Renal cortex interstitium (tissue), 11 donors: Measurements from ENCODE around the gene TAAR9. TPM values are rescaled to one million over a fixed set of nuclear protein-coding genes. Genes with fewer than 3 reads are reported as not detected.

Experiments
- DNase-seq, 11 donors: peaks; one replicate each; pipeline ENCODE4 v3.0.0-alpha.2; 2013; ENCODE audit warnings: low read depth in 9 of 11, low spot score in 4 of 11; ENCODE audit errors: extremely low read depth in 1 of 11
- polyA plus RNA-seq, 3 donors: library from polyadenylated mRNA; unstranded; fragments of 120-200 nt; gene quantifications; one replicate each; pipeline ENCODE4 v1.2.1, GENCODE V29; 2013; ENCODE audit not compliant: insufficient read length in 3 of 3

TAAR9 gene
- polyA plus RNA-seq, 3 donors = not detected

- peak in 1 of 11 donors; percentile 2 for DNase-seq
Measured at GRCh38 chr6:132569170-132569569, 31.1 kb downstream of the TAAR9 start.

GRCh38 chr6:132570221-132570777, 32.2 kb downstream of the TAAR9 start, which contains the start of gene TAAR6:
TSS of gene TAAR6 (plus strand) at chr6:132570322. CDS start at chr6:132570322, 0 bp downstream.
- DNase-seq = no peak

- DNase-seq = no peak
Measured at GRCh38 chr6:132571774-132572173, 33.7 kb downstream of the TAAR9 start.

- no peak for DNase-seq
Measured at GRCh38 chr6:132584698-132585097, 46.6 kb downstream of the TAAR9 start.

DNA sequence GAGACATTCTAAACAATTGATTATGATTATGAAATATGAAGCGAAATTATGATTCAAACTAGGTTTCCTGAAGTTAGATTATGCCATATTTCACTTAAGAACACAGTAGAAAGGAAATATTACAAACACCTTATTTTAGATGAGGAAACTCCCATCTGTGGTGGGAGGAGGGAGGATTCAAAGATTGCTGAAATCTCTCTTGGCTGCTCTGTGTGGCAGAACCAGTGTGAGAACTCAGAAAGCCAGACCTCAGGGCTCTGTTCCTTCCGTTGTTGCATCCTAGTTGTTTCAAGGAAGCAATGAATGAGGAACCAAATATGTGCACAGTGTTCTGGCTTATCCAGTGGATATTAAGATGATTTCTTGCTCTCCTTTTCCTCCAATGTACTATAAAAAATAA, 49.3 kb downstream of the TAAR9 start:
- DNase-seq = no peak

Other genes with a start within 250 kb of the TAAR9 start
- gene MOXD1, start 136.8 kb upstream of the TAAR9 start, polyA plus RNA-seq = 100 to 1,000 TPM; 205 to 232 (median 220) TPM
- gene STX7, start 25.2 kb upstream of the TAAR9 start, polyA plus RNA-seq = 10 to 100 TPM; 83.3 to 92.5 (median 84.3) TPM
- gene TAAR8, start 14.4 kb downstream of the TAAR9 start, polyA plus RNA-seq = not detected
- not detected for gene TAAR6, start 32.0 kb downstream of the TAAR9 start, polyA plus RNA-seq
- gene TAAR5, start 51.5 kb downstream of the TAAR9 start, polyA plus RNA-seq = not detected
- gene TAAR2, start 86.0 kb downstream of the TAAR9 start, polyA plus RNA-seq = not detected
- under 1 TPM in 1 of 3 donors, not detected in 2; 0.20 TPM for gene TAAR1, start 120.9 kb downstream of the TAAR9 start, polyA plus RNA-seq
- gene VNN1, start 175.8 kb downstream of the TAAR9 start, polyA plus RNA-seq = under 1 TPM; 0.11 to 0.26 (median 0.22) TPM
- 1 to 10 TPM; 2.3 to 2.5 (median 2.4) TPM for gene VNN2, start 219.6 kb downstream of the TAAR9 start, polyA plus RNA-seq